ENCODE results near the gene PLXDC1.
"Not testable (repeated sequence)": the region's sequence is repeated elsewhere in the genome, so short reads cannot be mapped to it uniquely, and the experiment has no call there.

Gene PLXDC1

DNA sequence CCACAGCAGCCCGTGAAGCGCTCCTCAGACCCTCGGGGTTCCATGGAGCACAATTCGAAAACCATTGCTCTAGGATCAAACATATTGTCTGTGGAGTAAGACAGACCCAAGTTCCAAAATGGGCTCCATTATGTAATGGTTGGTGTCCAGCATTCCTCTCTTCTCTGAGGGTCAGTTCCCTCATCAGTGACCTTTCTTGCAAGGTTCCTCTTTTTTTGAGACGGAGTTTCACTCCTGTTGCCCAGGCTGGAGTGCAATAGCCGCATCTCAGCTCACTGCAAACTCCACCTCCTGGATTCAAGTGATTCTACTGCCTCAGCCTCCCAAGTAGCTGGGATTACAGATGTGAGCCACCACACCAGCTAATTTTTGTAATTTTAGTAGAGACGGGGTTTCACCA, 28.4 kb downstream of the PLXDC1 start:
- DNase-seq: no peak

DNA sequence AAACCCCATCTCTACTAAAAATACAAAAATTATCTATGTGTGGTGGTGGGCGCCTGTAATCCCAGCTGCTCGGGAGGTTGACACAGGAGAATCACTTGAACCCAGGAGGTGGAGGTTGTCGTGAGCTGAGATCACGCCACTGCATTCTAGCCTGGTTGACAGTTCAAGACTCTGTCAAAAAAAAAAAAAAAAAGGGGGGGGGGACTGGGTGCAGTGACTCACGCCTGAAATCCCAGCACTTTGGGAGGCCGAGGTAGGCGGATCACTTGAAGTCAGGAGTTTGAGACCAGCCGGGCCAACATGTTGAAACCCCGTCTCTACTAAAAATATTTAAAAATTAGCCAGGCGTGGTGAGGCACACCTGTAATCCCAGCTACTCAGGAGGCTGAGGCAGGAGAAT, 29.5 kb downstream of the PLXDC1 start:
- not testable (repeated sequence) for DNase-seq

GRCh38 chr17:39118674-39119419, 32.6 kb downstream of the PLXDC1 start:
- DNase-seq: no peak

- DNase-seq: no peak
Observed at GRCh38 chr17:39116224-39116623, 35.2 kb downstream of the PLXDC1 start.

DNA sequence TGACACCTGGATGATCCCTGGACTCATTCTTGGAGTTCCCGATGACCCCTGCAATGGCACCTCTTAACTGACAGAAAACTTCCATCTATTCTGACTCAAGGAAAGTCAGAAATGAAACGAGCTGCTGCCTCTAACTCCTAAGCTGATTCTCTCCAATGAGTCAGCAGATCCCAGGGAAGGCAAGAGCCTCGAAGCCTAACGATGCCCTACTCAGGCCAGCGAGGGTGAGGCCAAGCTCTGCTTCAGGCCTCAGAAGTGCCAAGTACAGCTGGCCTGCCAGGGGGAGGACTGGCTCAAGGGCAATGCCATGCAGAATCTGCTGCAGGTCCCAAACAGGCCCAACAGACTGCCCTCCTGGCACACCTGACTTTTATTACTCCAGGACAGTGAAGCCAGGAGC, 36.3 kb downstream of the PLXDC1 start:
- no peak for DNase-seq

- no peak for DNase-seq
Observed at GRCh38 chr17:39114723-39115122, 36.7 kb downstream of the PLXDC1 start.

GRCh38 chr17:39113871-39114270, 37.6 kb downstream of the PLXDC1 start:
- DNase-seq: no peak

DNA sequence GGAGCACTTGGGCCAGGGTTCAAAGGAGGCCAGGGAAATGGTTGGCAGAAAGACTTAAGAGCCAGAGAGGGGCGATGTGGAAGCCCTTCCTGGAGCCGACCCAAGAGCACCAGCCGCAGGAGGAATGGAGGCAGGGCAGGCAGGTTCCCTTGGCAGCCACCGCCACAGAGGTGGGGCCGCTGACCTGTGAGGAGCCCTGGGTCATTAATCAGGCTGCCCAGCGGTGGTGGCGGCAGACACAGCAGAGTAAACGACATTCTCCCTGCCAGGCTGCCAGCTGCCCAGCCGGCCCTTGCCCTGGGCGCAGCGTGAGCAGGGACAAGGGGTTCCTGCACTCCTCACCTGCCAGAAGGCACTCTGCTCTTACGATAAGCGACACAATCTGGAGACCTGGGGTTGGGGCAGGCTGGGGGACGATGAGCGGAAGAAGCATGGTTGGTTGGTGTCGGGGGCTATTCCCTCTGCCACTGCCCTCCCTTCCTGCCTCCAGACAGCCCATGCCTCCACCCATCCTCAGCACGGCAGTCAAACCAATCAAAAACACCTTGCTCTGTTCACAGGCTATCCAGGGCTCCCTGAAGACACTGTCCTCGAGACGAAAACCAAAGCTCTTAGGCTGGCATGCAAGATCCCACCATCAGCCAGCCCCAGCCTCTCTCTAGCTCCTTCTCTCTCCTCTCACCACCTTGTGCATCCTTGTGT, 40.9 kb downstream of the PLXDC1 start:
- no peak for DNase-seq

DNA sequence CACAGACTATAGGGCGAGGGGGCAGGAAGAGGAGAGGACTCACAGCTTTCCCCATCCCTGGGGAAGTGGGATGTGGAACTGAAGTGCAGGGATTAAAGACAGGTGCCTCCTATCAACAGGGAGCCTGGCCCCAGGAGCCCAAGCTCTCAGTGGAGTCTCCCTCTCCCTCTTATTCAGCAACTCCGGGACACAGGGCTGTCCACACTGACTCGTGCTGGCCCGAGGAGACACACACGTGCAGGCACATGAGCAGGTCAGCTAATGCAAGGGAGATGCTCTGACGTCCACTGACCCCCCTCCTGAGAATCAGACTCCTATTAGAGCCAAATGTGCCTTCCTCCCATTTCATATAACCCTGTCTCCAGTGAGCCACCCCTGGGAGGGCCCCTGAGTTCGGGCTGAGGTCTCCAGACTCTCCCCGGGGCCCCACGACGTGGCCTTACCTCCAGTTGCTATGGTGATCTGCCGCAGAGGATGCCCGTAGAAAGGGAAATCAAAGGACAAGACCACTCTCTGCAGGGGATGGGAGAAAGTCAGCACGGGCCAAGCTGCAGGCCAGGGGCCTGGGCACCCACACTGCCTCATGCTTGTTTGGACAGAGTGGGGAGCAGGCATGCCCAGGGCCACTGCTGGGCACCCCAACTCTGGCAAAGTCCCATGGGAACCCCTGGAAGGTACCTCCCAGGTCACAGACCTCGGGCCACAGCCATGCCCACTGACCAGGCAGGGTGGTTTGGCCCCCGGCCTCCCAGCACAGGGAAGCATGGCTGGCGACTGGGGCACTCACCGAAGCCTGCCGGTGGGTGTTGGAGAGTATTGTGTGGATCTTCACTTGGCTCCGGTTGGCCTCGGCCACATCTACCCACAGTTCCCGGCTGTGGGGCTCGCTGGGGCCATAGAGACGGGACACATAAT, 42.7 kb downstream of the PLXDC1 start:
- DNase-seq: no peak

DNA sequence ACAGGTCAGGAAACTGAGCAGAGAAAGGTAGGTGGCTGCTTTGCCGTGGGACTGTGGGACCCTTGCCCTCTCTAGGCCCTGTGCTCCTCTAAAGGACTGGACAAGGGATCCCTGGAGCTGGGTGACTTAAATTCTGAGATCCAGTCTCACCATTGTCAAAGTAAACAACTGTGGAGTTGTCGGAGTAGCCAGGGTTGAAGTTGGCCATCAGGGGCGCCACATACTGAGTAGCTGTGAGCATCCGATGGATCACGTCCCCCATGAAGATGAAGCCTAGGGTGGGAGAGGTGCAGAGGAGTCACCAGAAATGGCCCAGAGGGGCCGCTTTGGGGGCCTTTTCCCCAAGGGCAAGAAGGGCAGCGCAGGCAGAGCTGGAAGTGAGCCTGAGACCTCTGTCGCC, 43.5 kb downstream of the PLXDC1 start:
- no peak for DNase-seq

- DNase-seq: no peak
Observed at GRCh38 chr17:39107155-39107554, 44.3 kb downstream of the PLXDC1 start.

DNA sequence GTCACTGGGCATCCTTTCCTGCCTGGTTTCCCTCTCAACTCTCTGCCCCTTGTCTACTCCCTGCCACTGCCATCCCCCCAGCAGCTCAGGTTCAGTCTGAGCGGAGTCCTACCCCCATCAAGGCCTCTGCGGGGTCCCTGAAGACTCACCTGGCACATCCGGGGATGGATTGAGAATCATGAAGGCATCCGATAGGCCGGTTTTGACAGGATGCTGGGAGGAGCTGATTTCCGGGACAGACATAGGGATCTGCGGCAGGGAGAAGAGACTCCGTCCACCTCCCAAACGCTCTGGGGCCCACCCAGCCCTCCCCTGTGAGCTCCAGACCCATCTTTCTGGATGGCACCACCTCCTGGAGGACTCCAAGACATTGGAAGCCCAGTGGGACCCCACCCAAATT, 45.7 kb downstream of the PLXDC1 start:
- no peak for DNase-seq

DNA sequence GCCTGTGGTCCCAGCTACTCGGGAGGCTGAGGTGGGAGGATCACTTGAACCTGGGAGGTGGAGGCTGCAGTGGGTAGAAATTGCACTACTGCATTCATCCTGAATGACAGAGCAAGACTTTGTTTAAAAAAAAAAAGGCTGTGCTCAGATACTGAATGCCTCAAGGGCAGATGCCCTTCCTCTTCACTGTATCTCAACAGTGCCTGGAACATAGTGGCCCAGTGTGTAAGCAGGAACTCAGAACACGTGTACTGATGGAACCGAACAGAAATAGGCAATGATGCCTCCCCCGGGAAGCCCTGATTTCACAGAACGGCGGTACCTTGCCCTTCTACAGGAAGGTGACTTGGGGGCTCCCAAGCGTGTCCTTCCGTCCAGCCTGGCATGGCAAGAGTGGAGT, 46.8 kb downstream of the PLXDC1 start:
- DNase-seq: no peak

DNA sequence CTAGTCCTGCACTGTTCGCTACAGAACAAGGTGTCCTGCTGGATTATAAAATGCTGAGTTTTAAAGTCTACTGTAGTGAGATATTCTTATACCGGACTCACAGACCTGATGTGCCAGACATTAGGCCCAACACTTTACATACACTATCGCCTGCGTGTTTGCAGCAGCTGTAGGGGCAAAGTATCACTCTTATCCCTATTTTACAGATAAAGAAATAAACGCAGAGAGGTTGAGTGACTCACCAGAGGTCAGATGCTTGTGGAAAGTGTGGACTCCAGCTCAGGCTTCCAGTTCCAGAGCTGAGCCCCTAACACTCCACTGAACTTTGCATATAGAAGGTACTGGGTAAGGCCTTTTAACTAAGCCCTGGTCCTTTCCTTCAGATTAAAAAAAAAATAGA, 47.4 kb downstream of the PLXDC1 start:
- DNase-seq: no peak

- no peak for DNase-seq
Observed at GRCh38 chr17:39101091-39101490, 50.3 kb downstream of the PLXDC1 start.

DNA sequence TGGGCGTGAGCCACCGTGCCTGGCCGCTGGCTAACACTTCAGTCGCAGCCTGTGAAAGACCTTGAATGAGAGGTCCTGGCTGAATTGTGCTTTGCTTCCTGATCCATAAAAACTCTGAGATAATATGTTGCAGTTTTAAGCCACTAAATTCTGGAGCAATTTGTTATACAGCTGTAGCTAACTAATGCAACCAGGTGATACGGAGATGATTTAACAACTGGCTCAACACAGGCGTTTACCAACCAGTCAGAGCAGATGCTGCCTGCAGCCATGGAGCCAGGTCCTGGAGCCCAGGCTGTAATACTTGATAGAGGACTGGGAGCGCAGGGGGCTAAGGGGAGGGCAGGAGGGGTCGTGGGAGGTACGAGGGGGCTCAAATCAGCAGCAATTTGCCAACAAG, 50.9 kb downstream of the PLXDC1 start:
- no peak for DNase-seq

- DNase-seq: no peak
Observed at GRCh38 chr17:39099663-39100286, 51.7 kb downstream of the PLXDC1 start.

DNA sequence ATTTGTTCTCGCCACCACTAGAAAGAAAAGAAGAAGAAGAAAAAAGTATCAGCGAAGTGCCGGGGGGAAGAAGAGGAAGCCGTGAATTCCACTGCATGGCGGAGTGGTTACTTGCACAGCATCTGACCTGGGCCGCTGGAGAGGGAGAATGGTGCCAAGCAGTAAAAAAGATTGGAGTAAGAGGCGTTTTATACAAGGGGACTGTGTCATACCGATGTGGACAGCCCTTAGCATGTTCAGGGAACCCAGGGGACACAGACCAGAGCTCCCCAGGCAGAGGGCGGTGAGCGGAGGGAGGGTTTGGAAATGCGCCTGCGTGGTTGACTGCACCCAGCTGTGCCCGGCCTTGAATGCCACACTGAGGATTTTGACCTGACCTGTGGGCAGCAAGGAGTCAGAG, 52.8 kb downstream of the PLXDC1 start:
- DNase-seq: no peak

- DNase-seq: no peak
Observed at GRCh38 chr17:39097537-39097936, 53.9 kb downstream of the PLXDC1 start.

GRCh38 chr17:39097150-39097519, 54.3 kb downstream of the PLXDC1 start:
- DNase-seq: no peak

DNA sequence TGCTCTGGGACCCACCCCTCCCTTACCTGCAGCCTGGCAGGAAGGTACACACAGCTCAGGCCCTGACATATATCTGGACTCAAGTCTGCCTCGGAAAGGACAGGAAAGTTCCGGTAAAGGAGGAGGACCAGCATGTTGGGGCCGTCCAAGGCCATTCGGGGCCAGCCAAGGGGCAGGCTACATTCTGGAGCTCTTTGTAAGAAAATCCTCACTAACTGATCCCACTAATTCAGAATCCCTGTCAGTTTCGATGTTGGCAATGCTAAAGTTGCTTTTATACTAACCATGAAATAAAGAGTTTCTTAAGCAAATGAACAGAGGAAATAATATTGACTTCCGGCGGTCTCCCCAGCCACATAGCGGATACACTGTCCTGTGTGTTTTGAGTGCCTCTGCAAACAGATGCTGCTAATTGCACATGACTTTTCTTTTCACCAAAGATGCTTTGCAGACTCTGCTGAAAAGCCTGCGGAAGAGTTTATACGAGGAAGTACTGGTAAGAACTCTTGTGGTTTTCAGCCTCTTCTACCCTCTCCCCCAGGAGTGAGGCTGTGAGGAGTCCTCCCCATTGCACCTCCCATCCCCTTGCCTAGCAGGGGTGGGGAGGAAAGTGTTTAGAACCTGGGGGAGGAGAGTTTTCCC, 54.8 kb downstream of the PLXDC1 start:
- no peak for DNase-seq

GRCh38 chr17:39095309-39095686, 56.1 kb downstream of the PLXDC1 start:
- DNase-seq: no peak

All from NCI-H510A (cell line).